ENCODE results near the gene SPPL2A. TPM values are rescaled to one million over a fixed set of nuclear protein-coding genes. Genes with fewer than 3 reads are reported as not detected.

The SPPL2A gene, protein sequence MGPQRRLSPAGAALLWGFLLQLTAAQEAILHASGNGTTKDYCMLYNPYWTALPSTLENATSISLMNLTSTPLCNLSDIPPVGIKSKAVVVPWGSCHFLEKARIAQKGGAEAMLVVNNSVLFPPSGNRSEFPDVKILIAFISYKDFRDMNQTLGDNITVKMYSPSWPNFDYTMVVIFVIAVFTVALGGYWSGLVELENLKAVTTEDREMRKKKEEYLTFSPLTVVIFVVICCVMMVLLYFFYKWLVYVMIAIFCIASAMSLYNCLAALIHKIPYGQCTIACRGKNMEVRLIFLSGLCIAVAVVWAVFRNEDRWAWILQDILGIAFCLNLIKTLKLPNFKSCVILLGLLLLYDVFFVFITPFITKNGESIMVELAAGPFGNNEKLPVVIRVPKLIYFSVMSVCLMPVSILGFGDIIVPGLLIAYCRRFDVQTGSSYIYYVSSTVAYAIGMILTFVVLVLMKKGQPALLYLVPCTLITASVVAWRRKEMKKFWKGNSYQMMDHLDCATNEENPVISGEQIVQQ
- total RNA-seq (ENCODE audit: low replicate concordance): 27.3 and 29.5 TPM in 2 replicates

DNA sequence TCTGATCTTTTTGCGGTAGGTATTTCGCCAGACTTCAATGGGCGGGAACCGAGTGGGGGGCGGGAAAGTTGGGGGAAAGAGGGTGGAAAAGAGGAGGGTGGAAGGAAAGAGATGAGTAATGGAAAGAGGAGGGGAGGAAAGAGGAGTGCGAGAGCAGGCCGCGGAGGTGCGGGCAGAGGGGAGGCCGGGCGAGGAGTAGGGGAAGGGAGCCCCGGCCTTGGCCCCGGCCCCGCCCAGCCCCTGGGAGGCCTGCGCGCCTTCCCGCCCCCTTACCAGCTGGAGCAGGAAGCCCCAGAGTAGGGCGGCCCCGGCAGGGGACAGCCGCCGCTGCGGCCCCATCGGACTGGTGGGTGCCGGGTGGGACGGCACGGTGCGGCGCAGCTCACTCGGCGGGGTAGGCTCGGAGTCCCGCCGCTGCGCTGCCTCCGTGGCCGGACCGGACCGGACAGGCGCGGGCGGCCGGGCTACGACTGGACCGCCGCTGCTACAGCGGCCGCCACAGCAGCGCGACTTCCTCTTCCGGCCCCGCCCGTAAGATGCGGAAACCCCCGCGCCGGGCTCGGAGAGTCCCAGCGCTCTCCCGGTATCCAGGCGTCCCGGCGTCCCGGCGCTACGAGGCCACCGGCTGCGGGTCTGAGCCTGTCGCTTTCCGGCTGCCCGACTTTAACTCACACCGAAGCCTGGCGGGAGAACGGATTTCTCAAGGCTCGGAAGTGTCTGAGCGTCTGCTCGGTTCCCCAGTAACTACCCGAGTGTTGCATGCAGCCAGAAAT lies at the start of gene SPPL2A:
SPPL2A (minus strand) TSS at position 512 of the 773 bp plus-strand sequence; CDS start at position 339, 173 bp downstream.
- H3K27me3 ChIP-seq: no peaks in the 10 kb centered on the region
- Mint-ChIP-seq H3K27me3 (ENCODE audit: insufficient read depth, low read depth) (peaks cover 7% of the 10 kb centered on the region), H3K4me1 (peaks cover 20% of the 10 kb centered on the region), H3K36me3 (peaks cover 4% of the 10 kb centered on the region), H3K4me3 (peak within 1 kb of the TSS; percentile 95), H3K9me3 (no peaks in the 10 kb centered on the region), H3K27ac (peak within 1 kb of the TSS; percentile 81)
- H3F3A ChIP-seq (ENCODE audit: low read depth): peaks cover 16% of the 10 kb centered on the region
- no peaks in the 10 kb centered on the region for H4K20me1 ChIP-seq (ENCODE audit: low read depth)
- no peaks in the 10 kb centered on the region for H3K36me3 ChIP-seq
- peak within 1 kb of the TSS; percentile 44 for H3K9ac ChIP-seq
- peak; percentile 88 for DNase-seq (ENCODE audit: low spot score)
- H3K27ac ChIP-seq: no peak within 1 kb of the TSS
- TF ChIP-seq EZH2 (IDR thresholded peaks at IDR 0.05) (no peak), EZH2phosphoT487 (IDR thresholded peaks at IDR 0.05) (no peak)
- TF ChIP-seq, protein P1, sequence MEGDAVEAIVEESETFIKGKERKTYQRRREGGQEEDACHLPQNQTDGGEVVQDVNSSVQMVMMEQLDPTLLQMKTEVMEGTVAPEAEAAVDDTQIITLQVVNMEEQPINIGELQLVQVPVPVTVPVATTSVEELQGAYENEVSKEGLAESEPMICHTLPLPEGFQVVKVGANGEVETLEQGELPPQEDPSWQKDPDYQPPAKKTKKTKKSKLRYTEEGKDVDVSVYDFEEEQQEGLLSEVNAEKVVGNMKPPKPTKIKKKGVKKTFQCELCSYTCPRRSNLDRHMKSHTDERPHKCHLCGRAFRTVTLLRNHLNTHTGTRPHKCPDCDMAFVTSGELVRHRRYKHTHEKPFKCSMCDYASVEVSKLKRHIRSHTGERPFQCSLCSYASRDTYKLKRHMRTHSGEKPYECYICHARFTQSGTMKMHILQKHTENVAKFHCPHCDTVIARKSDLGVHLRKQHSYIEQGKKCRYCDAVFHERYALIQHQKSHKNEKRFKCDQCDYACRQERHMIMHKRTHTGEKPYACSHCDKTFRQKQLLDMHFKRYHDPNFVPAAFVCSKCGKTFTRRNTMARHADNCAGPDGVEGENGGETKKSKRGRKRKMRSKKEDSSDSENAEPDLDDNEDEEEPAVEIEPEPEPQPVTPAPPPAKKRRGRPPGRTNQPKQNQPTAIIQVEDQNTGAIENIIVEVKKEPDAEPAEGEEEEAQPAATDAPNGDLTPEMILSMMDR (IDR thresholded peaks at IDR 0.05): no peak
- no peaks in the 10 kb centered on the region for H3K9me3 ChIP-seq (ENCODE audit: low read depth)
- peaks cover 47% of the 10 kb centered on the region for H3K79me2 ChIP-seq (ENCODE audit: low read depth)
- peak within 1 kb of the TSS; percentile 89 for H3K4me2 ChIP-seq
- peaks cover 9% of the 10 kb centered on the region for H3K4me1 ChIP-seq
- H3K4me3 ChIP-seq: peak within 1 kb of the TSS; percentile 88
- H2AFZ ChIP-seq (replicated peaks): peak within 1 kb of the TSS; percentile 81

GRCh38 chr15:50814634-50815033 lies 49.1 kb upstream of the SPPL2A start:
- TF ChIP-seq EZH2 (IDR thresholded peaks at IDR 0.05) (no peak), EZH2phosphoT487 (IDR thresholded peaks at IDR 0.05) (no peak)
- TF ChIP-seq, protein P1 (IDR thresholded peaks at IDR 0.05): no peak
- Mint-ChIP-seq H3K4me3 (no peak overlapping the region), H3K9me3 (no peaks in the 10 kb centered on the region), H3K27ac (no peak overlapping the region), H3K27me3 (ENCODE audit: insufficient read depth, low read depth) (no peaks in the 10 kb centered on the region), H3K4me1 (peaks cover 11% of the 10 kb centered on the region), H3K36me3 (no peaks in the 10 kb centered on the region)
- no peaks in the 10 kb centered on the region for H3F3A ChIP-seq (ENCODE audit: low read depth)
- no peaks in the 10 kb centered on the region for H3K9me3 ChIP-seq (ENCODE audit: low read depth)
- no peak overlapping the region for H3K4me3 ChIP-seq
- no peaks in the 10 kb centered on the region for H3K4me1 ChIP-seq
- no peaks in the 10 kb centered on the region for H3K27me3 ChIP-seq
- no peak overlapping the region for H3K27ac ChIP-seq
- H3K4me2 ChIP-seq: no peak overlapping the region
- no peak for DNase-seq (ENCODE audit: low spot score)
- no peak overlapping the region for H3K9ac ChIP-seq
- no peaks in the 10 kb centered on the region for H4K20me1 ChIP-seq (ENCODE audit: low read depth)
- H3K79me2 ChIP-seq (ENCODE audit: low read depth): no peaks in the 10 kb centered on the region
- H3K36me3 ChIP-seq: no peaks in the 10 kb centered on the region
- no peak overlapping the region for H2AFZ ChIP-seq (replicated peaks)

DNA sequence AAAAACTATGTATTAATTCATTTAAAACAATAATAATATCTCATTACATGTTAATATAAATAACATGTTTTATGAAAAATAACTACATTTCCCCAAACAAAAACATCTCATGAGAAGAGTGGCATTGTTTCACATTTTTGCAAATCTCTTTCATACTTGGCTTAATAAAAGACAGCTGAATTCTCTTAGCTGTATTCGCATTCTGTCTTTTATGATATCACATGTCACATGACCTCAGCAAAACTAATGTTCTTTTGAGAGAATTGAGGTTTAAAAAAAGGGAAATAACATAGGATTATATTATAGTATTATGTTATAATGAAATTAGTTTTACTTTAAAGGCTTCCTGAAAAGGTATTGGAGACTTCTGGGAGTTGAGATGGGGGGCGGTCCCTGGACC lies 48.4 kb upstream of the SPPL2A start:
- Histone ChIP-seq H3K9me3 (ENCODE audit: low read depth) (no peaks in the 10 kb centered on the region), H3K4me2 (no peak overlapping the region), H3K4me1 (no peaks in the 10 kb centered on the region), H2AFZ (replicated peaks) (no peak overlapping the region), H3K9ac (no peak overlapping the region), H3K4me3 (no peak overlapping the region), H3K27ac (no peak overlapping the region), H3K27me3 (no peaks in the 10 kb centered on the region), H3K36me3 (no peaks in the 10 kb centered on the region), H4K20me1 (ENCODE audit: low read depth) (no peaks in the 10 kb centered on the region), H3F3A (ENCODE audit: low read depth) (no peaks in the 10 kb centered on the region), H3K79me2 (ENCODE audit: low read depth) (no peaks in the 10 kb centered on the region)
- Mint-ChIP-seq H3K36me3 (no peaks in the 10 kb centered on the region), H3K27ac (no peak overlapping the region), H3K9me3 (no peaks in the 10 kb centered on the region), H3K4me1 (peaks cover 11% of the 10 kb centered on the region), H3K27me3 (ENCODE audit: insufficient read depth, low read depth) (peaks cover 2% of the 10 kb centered on the region), H3K4me3 (no peak overlapping the region)
- no peak for DNase-seq (ENCODE audit: low spot score)
- TF ChIP-seq EZH2phosphoT487 (IDR thresholded peaks at IDR 0.05) (no peak), EZH2 (IDR thresholded peaks at IDR 0.05) (no peak)

Measured in neural progenitor cell (in vitro differentiated cells).